Stomach (tissue), 4 donors: Measurements from ENCODE around the gene GPS1.

ENCODE experiments used
- CTCF ChIP-seq, 7 experiments: fragments of 450-650 bp in 4 of 7; fragments of 200-600 bp in 3 of 7; sonication (generic) in 3 of 7; IDR thresholded peaks; one replicate each; pipeline ENCODE4 v1.5.1; 2016 to 2019; ENCODE audit warnings: antibody characterized with exemption in 7 of 7, control low read depth in 2 of 7, mild to moderate bottlenecking in 1 of 7
- POLR2A ChIP-seq, 4 donors: fragments of 450-650 bp; IDR thresholded peaks; one replicate each; pipeline ENCODE4 v1.6.1; 2016; ENCODE audit warnings: antibody characterized with exemption in 4 of 4, control low read depth in 2 of 4, mild to moderate bottlenecking in 1 of 4, moderate library complexity in 1 of 4

GRCh38 chr17:82070611-82071010 lies 18.9 kb downstream of the GPS1 start:
- no peak for TF ChIP-seq POLR2A (IDR thresholded peaks at IDR 0.05)
- no peak for TF ChIP-seq CTCF (IDR thresholded peaks at IDR 0.05)
